Urinary bladder (tissue), 4 donors: ENCODE measurements around the gene CD72. TPM values are rescaled to one million over a fixed set of nuclear protein-coding genes. Genes with fewer than 3 reads are reported as not detected.
A peak's percentile ranks its signal among the peaks of the same experiment; 100 is the strongest.
"Not testable (repeated sequence)": the region's sequence is repeated elsewhere in the genome, so short reads cannot be mapped to it uniquely, and the experiment has no call there.

ENCODE experiments used
- DNase-seq: peaks from one replicate; pipeline ENCODE4 v3.0.0-alpha.2; 2015; ENCODE audit errors: extremely low spot score
- H3K27ac ChIP-seq: one replicate; pipeline ENCODE4 v1.5.1; 2013; ENCODE audit warnings: low read depth, mild to moderate bottlenecking, moderate library complexity
- H3K36me3 ChIP-seq: one replicate; pipeline ENCODE4 v1.6.1; 2013; ENCODE audit warnings: mild to moderate bottlenecking, moderate library complexity; ENCODE audit not compliant: insufficient read depth
- H3K4me1 ChIP-seq: one replicate; pipeline ENCODE4 v1.6.1; 2013; ENCODE audit warnings: mild to moderate bottlenecking, moderate library complexity; ENCODE audit not compliant: insufficient read depth
- H3K4me3 ChIP-seq: one replicate; pipeline ENCODE4 v1.5.1; 2013; ENCODE audit warnings: low read depth, low read length
- WGBS: extraction: QIAGEN DNeasy Blood & Tissue Kit; methylation state at CpG from one replicate; pipeline ENCODE4 v1.1.7; 2013; 5-methylcytosine and 5-hydroxymethylcytosine counted together
- polyA plus RNA-seq: library from polyadenylated mRNA; stranded (reverse); fragments of 200-250 nt; gene quantifications from one replicate; pipeline ENCODE4 v1.2.3, GENCODE V29; 2013
- total RNA-seq: library from RNA; depleted of rRNA; stranded (reverse); fragments of >200 nt; gene quantifications from one replicate; pipeline ENCODE4 v1.2.3, GENCODE V29; 2014
- donor health status: healthy with polysubstance abuse.
- donor health status: healthy.

CD72 gene
- total and polyA plus RNA-seq, 2 donors, result 1.5 to 1.6 TPM

DNA sequence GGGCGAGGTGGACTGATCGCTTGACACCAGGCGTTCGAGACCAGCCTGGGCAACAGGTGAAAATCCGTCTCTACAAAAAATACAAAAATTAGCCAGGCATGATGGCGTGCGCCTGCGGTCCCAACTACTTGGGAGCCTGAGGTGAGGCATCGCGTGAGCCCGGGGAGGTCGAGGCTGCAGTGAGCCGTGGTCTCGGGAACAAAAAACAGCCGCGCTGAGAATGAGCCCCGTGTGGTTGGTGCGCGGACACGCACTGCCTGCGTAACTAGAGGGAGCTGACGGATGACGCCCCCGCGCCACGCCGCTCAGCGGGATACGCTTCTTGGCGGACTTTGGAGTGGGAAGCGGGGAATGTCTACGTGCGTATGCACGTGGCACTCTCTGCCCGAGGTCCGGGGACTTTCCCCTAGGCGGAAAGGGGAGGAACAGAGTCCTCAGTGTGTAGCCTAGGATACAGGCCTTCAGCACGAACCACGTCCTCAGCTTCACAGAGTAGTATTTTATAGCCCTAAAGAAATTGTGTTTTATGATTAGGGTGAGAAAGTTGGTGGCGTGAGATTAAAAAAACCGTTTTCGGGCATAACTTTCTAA is 39.4 kb upstream of the CD72 start, which contains the start of gene RMRP:
Gene RMRP, minus strand, starts transcription at position 474 of the 591 bp plus-strand sequence.
- WGBS, result under 1% methylated on average over 42 of the region's 42 CpGs

DNA sequence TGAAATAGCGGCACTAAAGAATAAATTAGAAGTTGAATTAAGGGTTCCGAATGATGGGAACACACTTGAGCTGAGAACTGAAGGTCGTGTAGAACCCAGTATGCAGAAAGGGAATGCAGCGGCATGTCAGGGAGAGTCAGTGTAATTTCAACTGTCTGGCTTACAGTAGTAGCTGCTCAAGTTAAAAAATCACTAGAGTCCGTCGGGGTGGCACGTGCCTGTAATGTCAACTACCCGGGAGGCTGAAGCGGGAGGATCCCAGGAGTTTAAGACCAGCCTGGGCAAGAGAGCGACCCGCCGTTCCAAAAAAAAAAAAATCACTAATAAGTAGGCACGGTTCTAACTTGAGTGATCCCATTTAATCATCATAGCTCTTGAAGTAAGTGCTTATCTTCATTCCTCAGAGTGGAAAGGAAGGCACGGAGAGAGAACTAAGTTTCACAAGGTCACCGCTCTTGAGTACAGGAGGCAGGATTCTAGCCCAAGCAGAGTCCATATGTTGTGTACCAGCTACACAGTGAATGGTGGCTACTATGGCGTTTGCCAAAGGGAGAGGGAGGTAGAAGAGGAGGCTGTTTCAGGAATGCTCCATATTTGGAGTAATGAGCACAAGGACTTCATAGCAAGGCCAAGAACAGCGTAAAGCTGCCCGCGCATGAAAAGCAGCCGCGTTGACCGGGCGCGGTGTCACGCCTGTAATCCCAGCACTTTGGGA is 38.8 kb upstream of the CD72 start:
- peak overlapping the region; percentile 94 for H3K27ac ChIP-seq
- H3K36me3 ChIP-seq, result no peaks in the 10 kb centered on the region
- H3K4me3 ChIP-seq, result peak overlapping the region; percentile 19
- 17% methylated on average over 25 of the region's 25 CpGs for WGBS
- H3K4me1 ChIP-seq, result no peaks in the 10 kb centered on the region
- DNase-seq, result no peak

More for the DNA sequence above, 39.4 kb upstream of the CD72 start, which contains the start of gene RMRP:
- peak; percentile 97 for DNase-seq
- Histone ChIP-seq H3K36me3 (no peaks in the 10 kb centered on the region), H3K27ac (peak within 1 kb of the TSS; percentile 94), H3K4me3 (peak within 1 kb of the TSS; percentile 75), H3K4me1 (no peaks in the 10 kb centered on the region)

DNA sequence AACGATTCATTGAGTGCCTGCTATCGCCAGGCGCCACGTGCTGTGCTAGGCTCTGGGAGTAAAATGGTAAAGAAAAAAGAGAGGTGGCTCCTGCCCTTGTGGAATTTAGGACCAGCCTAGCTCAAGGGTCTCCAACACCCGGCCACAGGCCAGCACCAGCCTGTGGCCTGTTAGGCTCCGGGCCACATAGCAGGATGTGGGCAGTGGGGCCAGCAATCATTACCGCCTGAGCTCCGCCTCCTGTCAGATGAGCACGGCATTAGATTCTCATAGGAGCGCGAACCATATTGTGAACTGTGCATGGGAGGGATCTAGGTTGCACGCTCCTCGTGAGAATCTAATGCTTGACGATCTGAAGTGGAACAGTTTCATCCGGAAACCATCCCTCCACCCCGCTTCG is 38.1 kb upstream of the CD72 start:
- Histone ChIP-seq H3K4me3 (no peak overlapping the region), H3K27ac (no peak overlapping the region), H3K36me3 (no peaks in the 10 kb centered on the region), H3K4me1 (no peaks in the 10 kb centered on the region)
- no peak for DNase-seq
- WGBS, result 80% methylated on average over 17 of the region's 17 CpGs

DNA sequence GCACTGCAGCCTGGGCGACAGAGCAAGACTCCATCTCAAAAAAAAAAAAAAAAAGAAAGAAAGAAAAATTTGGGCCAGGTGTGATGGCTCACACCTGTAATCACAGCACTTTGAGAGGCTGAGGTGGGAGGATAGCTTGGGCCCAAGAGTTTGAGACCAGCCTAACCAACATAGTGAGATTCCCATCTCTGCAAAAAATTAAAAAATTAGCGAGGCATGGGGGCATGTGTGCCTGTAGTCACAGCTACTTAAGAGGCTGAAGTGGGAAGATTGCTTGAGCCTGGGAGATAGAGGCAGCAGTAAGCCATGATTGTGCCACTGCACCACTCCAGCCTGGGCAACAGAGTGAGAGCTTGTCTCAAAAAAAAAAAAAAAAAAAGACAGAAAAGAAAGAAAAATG is 35.4 kb upstream of the CD72 start:
- H3K4me3 ChIP-seq, result no peak overlapping the region
- no peaks in the 10 kb centered on the region for H3K4me1 ChIP-seq
- no peaks in the 10 kb centered on the region for H3K36me3 ChIP-seq
- 96% methylated on average over 2 of the region's 2 CpGs for WGBS
- no peak for DNase-seq
- H3K27ac ChIP-seq, result no peak overlapping the region

DNA sequence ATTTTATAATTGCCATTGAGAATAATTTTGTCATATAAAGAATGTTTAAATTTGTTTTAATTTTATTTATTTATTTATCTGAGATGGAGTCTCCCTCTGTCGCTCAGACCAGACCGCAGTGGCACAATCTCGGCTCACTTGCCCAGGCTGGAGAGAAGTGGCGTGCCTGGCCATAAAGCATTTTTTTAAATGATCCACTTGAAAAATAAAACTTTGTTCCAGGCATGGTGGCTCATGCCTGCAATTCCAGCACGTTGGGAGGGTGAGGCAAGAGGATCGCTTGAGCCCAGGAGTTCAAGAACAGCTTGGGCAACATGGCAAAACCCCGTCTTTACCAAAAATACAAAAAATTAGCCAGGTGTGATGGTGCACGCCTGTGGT is 34.6 kb upstream of the CD72 start:
- Histone ChIP-seq H3K4me3 (no peak overlapping the region), H3K36me3 (no peaks in the 10 kb centered on the region), H3K27ac (no peak overlapping the region), H3K4me1 (no peaks in the 10 kb centered on the region)
- 84% methylated on average over 8 of the region's 8 CpGs for WGBS
- DNase-seq, result no peak

DNA sequence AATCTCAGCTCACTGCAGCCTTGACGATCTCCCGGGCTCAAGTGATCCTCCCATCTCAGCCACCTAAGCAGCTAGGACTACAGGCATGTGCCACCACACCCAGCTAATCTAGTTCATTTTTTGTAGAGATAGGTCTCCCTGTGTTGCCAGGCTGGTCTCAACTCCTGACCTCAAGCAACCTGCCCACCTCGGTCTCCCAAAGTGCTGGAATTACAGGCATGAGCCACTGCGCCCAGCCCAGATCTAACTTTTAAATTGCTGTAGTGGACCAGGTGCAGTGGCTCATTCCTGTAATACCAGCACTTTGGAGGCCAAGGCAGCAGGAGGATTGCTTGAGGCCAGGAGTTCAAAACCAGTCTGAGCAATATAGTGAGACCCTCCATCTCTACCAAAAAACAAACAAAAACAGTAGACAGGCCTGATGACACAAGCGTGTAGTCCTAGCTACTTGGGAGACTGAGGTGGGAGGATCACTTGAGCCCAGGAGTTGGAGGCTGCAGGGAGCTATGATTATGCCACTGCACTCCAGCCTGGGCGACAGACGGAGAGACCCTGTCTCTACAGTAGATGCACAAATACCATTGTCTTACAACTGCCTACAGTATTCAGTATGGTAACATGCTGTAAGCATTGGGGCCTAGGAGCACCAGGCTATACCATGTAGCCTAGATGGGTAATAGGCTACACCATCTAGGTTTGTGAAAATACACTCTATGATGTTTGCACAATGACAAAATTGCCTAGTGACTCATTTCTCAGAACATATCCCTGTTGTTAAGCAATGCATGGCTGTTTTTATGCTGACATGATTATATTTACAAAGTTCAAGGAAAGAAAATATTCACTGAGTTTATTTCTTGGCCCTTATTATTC is 34.0 kb upstream of the CD72 start:
- Histone ChIP-seq H3K36me3 (no peaks in the 10 kb centered on the region), H3K4me1 (no peaks in the 10 kb centered on the region), H3K27ac (no peak overlapping the region), H3K4me3 (no peak overlapping the region)
- no peak for DNase-seq
- WGBS, result 84% methylated on average over 7 of the region's 7 CpGs

DNA sequence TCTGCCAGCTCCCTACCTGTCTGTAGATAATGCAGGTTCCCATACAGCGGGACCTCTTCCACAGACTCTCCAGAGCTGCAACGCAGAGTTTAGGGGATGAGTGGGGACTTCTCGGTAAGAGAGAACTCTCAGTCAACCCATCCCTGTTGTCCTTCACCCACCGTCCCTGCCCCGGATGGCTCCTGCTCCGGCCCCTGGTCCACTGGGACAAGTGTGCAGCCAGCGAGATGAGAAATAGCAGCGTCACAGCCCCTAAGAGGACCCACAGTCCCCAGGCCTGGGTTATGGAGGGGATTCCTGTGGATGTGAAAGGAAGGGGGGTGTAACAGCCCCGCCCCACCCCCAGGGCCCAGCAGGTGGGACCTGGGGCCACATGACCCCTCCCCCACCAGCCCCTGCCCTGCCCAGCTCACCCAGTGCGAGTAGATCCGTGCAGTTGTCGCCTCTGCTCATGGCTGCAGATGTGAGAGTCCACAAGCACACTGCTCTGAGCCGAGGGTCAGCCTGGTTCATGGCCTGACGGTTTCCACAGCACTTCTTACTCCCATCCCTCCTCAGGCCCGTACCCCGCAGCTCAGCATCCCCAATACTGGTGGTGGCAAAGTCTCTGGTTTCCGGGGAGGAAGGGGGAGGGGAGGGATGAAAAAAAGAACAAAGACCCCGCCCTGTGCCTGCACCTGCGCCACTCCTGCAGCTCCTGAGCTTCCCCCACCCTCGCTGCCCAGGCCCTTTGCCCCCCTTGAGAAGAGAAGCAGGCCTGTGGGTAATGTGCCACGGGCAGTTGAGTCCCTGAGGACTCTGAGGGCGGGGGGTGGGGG is 32.3 kb upstream of the CD72 start, which contains the start of gene SIT1:
Gene SIT1, minus strand, starts transcription at position 591 of the 818 bp plus-strand sequence. Its CDS starts 78 bp downstream, at position 513.
- Histone ChIP-seq H3K27ac (peak within 1 kb of the TSS; percentile 33), H3K4me1 (no peaks in the 10 kb centered on the region), H3K36me3 (no peaks in the 10 kb centered on the region), H3K4me3 (peak within 1 kb of the TSS; percentile 25)
- DNase-seq, result no peak
- WGBS, result 69% methylated on average over 22 of the region's 22 CpGs

DNA sequence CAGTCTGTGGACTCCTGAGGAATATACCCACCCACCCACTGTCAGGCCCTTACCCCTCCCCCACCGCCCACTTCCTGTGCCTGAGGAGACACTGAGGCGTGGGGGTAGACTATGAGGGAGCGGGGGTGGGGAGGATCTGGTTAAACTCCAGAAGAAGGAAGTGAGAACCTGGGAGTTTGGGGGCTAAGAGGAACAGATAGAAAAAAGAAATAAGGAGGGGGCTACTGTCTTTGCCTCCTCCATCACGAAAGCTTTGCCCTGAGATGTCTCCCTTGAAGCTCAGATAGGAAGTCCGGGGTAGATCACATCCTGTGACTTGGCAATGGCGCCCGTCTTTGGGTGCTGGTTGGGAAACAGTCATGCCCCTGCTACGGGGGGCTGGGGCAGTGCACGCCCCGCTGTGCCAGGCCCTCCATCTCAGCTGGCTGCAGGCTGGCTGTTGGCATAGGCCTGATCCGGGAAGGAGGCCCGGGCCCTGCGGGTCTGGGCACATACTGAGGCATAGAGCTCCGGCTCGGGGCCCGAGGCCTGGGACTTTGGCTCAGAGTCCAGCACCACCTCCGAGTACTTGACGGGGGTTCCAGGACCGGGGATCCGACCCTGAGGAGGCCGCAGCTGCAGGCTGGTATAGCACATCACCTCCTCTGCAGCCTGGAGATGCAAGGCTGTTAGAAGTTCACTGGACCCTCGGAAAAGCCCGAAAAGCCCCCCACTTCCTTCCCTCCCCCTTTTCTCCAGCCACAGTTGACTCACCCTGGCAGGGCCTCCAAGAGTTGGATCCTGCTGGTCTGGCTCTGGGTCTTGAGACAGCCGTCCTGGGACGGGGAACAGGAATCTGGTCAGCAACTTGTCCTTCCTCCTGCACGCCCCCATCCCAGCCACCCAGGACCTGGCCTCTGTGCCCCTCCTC is 31.5 kb upstream of the CD72 start:
- no peak for DNase-seq
- H3K36me3 ChIP-seq, result no peaks in the 10 kb centered on the region
- no peaks in the 10 kb centered on the region for H3K4me1 ChIP-seq
- H3K27ac ChIP-seq, result no peak overlapping the region
- 70% methylated on average over 26 of the region's 26 CpGs for WGBS
- H3K4me3 ChIP-seq, result peak overlapping the region; percentile 25

DNA sequence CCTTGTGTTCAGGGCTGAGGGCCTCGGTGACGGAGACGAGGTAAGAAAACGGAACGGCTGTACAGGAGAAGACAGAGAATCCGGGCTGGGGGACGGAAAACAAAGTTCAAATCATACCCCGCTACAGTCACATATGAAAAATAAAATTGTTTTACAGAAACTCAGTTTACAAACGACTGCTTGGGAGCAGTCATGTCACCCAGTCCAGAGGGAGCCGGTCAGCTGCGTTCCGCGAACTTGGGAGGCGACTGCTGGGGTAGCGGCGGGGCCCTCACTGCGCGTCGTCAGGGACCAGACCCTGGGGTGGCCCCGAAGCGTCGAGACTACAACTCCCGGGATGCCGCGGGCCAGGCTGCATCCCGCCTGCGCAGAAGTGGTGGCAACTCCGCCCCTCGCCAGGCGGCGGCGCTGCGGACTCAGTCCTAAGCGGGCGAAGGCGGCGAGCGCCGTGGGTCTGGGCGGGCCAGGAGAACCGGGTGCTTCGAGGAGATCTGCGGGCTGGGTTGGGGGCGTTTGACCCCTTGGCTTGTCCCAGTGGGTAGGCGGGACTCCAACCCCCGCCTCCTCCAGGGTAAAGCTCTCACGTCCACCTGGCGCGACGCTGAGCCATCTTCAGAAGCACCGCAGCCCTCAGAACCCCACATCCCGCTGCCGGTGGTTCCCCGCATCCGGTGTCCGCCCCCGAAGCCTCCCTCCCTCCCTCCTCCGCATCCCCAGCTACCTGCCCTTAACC is 28.5 kb upstream of the CD72 start:
- Histone ChIP-seq H3K36me3 (no peaks in the 10 kb centered on the region), H3K4me1 (no peaks in the 10 kb centered on the region)
- under 1% methylated on average over 58 of the region's 58 CpGs for WGBS

DNA sequence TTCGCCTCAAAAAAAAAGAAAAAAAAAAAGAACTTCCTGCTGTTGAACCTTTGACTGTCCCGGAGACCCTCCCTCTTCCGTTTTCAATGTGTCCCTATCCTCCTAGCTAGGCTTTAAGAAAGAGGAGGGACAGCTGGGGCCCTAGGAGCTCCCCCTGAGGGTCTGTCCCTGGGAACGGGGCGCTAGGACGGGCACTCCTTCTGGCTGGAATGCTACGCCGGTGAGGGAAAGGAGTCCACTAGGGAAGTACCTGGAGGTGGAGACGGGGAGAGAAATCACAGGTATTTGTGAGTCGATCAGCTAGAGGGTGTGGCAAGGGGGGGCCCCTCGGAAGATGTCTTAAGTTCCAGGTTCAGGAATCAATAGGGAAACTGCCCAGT is 27.9 kb upstream of the CD72 start:
- Histone ChIP-seq H3K4me3 (peak overlapping the region; percentile 56), H3K4me1 (no peaks in the 10 kb centered on the region), H3K27ac (peak overlapping the region; percentile 82), H3K36me3 (no peaks in the 10 kb centered on the region)
- DNase-seq, result no peak
- 3% methylated on average over 11 of the region's 11 CpGs for WGBS

More for the DNA sequence above, 28.5 kb upstream of the CD72 start:
- H3K4me3 ChIP-seq, result peak overlapping the region; percentile 56
- DNase-seq, result peak; percentile 72
- peak overlapping the region; percentile 82 for H3K27ac ChIP-seq

DNA sequence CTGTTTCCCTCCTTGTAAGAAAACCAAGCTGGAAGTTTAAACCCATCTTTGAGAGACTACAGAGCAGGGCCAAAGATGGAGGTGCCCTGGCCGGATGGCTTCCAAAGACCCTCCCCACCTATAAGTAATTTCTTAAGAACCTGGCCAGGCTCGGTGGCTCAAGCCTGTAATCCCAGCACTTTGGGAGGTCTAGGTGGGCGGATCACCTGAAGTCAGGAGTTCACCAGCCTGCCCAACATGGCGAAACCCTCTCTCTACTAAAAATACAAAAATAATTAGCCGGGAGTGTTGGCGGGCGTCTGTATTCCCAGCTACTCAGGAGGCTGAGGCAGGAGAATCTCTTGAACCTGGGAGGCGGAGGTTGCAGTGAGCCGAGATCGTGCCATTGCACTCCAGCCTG is 27.5 kb upstream of the CD72 start:
- H3K4me3 ChIP-seq, result peak overlapping the region; percentile 56
- 43% methylated on average over 10 of the region's 10 CpGs for WGBS
- H3K36me3 ChIP-seq, H3K4me1 ChIP-seq, DNase-seq, H3K27ac ChIP-seq: not testable (repeated sequence)

DNA sequence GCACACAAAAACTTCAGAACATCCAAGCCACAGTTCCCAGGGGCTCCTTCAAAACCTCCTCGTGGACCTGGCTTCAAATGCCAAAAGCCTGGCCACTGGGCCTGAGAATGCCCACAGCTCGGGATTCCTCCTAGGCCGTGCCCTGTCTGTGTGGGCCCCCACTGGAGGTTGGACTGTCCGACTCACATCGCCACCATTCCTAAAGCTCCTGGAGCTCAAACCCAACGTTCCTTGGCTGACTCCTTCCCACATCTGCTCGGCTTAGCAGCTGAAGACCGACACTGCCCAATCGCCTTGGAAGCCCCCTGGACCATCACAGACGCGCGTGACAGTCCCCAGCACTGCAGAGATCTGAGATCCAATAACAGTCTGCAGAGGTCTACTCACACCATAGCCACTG is 24.8 kb upstream of the CD72 start:
- H3K27ac ChIP-seq, result no peak overlapping the region
- H3K36me3 ChIP-seq, result no peaks in the 10 kb centered on the region
- no peak overlapping the region for H3K4me3 ChIP-seq
- WGBS, result 92% methylated on average over 12 of the region's 12 CpGs
- DNase-seq, result no peak
- H3K4me1 ChIP-seq, result no peaks in the 10 kb centered on the region
